Measurements from ENCODE around the gene FEZ2.

GRCh38 chr2:36562973-36563532, 34.9 kb downstream of the FEZ2 start:
- TF ChIP-seq CTCF (IDR thresholded peaks at IDR 0.05; ENCODE audit: low read depth, low read length, poor library complexity, severe bottlenecking) (no peak), EZH2phosphoT487 (IDR thresholded peaks at IDR 0.05; ENCODE audit: borderline replicate concordance, low read length) (no peak)
